WTC11 (cell line): ENCODE measurements around the gene SCIN.

Experiments
- ZNF423 ChIP-seq: fragments of 250-450 bp; sonication (Bioruptor Pico); IDR thresholded peaks from 2 replicates; pipeline ENCODE4 v2.1.2; 2022; ENCODE audit warnings: mild to moderate bottlenecking, moderate library complexity
- TF ChIP-seq, protein P1 (sequence below): fragments of 200-600 bp; IDR thresholded peaks from 2 replicates; pipeline ENCODE4 v1.8.0; 2022; ENCODE audit warnings: antibody characterized with exemption

DNA sequence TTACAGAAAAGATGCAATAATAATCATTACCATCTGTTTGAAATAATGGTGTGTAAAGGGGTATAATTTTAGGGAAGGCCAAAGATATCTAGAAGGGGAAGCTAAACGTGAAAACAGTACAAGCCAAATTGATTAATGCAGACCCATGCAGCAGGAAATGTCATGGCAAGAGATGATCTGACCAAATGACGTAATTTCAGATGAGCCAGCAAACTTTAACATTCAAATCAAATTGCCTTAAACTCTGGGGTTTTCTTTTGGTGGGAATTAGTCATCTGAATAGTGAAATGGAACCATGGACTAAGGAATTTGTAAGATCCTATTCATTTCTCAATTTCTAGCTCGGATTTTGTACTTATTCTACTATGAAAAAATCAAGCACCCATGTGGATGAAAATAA, 21.4 kb upstream of the SCIN start:
- TF ChIP-seq, protein P1, sequence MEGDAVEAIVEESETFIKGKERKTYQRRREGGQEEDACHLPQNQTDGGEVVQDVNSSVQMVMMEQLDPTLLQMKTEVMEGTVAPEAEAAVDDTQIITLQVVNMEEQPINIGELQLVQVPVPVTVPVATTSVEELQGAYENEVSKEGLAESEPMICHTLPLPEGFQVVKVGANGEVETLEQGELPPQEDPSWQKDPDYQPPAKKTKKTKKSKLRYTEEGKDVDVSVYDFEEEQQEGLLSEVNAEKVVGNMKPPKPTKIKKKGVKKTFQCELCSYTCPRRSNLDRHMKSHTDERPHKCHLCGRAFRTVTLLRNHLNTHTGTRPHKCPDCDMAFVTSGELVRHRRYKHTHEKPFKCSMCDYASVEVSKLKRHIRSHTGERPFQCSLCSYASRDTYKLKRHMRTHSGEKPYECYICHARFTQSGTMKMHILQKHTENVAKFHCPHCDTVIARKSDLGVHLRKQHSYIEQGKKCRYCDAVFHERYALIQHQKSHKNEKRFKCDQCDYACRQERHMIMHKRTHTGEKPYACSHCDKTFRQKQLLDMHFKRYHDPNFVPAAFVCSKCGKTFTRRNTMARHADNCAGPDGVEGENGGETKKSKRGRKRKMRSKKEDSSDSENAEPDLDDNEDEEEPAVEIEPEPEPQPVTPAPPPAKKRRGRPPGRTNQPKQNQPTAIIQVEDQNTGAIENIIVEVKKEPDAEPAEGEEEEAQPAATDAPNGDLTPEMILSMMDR, result no peak
- TF ChIP-seq ZNF423 (CRISPR knock-in tag), result no peak
